H1 (cell line): ENCODE measurements around the gene SCGB1A1.
A peak's percentile ranks its signal among the peaks of the same experiment; 100 is the strongest.

ENCODE experiments used
- GABPA ChIP-seq: IDR thresholded peaks from 2 replicates; pipeline ENCODE4 v1.6.1; 2011; ENCODE audit warnings: mild to moderate bottlenecking, low read length, moderate library complexity, borderline replicate concordance; ENCODE audit not compliant: insufficient read depth
- HDAC2 ChIP-seq, 2 experiments: fragments of 300-600 bp in 1 of 2; sonication (generic) in 1 of 2; IDR thresholded peaks; 2 replicates each; pipeline ENCODE4 v1.6.1; 2011 to 2012; ENCODE audit warnings: low read depth in 2 of 2, low read length in 2 of 2, mild to moderate bottlenecking in 2 of 2, moderate library complexity in 2 of 2, borderline replicate concordance in 1 of 2, inconsistent platforms in 1 of 2
- TCF12 ChIP-seq: IDR thresholded peaks from 2 replicates; pipeline ENCODE4 v1.6.1; 2011; ENCODE audit warnings: low read depth, mild to moderate bottlenecking, low read length
- TF ChIP-seq, protein P1 (sequence below), 3 experiments: IDR thresholded peaks; 1 replicate in 2 of 3; 2 replicates in 1 of 3; pipeline versions ENCODE4 v1.5.1 to v1.6.1; 2011; ENCODE audit warnings: low read length in 3 of 3, mild to moderate bottlenecking in 3 of 3, inconsistent platforms in 2 of 3, low read depth in 1 of 3, moderate library complexity in 1 of 3; ENCODE audit not compliant: insufficient read depth in 1 of 3; ENCODE audit errors: control extremely low read depth in 1 of 3
- TF ChIP-seq, protein P2 (sequence below): IDR thresholded peaks from 2 replicates; pipeline ENCODE4 v1.6.1; 2012; ENCODE audit warnings: inconsistent platforms

DNA sequence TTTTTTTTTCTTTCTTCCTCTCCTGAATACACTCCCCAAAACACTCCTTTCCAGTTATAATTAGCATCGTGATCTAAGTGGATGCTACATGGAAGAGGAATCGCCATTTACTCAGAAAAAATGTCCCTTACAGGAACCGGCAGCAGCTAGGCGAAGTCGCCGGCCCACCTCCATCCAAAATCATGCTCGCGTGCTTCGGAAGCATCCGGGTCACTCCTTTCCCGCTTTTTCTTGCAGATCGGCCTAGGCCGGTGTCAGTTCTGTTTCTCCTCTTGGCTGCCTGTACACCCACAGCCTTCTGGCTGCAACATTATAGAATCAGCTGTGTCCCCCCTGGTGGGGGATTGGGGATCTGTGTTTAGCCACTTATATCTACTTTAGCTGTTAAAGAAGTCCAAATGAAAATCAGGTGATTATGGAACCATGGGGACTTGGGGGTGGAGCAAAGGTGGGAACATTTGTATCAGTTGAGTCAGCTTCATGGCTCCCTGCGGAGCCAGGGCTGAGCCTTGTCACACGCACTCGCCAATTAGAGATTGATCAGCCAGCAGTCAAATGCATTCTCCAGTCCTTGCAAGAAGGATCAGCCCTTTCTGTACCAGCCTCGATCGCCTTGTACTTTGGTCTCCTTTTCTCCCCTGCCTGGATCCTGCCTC, 45.2 kb upstream of the SCGB1A1 start:
- TF ChIP-seq, protein P1, sequence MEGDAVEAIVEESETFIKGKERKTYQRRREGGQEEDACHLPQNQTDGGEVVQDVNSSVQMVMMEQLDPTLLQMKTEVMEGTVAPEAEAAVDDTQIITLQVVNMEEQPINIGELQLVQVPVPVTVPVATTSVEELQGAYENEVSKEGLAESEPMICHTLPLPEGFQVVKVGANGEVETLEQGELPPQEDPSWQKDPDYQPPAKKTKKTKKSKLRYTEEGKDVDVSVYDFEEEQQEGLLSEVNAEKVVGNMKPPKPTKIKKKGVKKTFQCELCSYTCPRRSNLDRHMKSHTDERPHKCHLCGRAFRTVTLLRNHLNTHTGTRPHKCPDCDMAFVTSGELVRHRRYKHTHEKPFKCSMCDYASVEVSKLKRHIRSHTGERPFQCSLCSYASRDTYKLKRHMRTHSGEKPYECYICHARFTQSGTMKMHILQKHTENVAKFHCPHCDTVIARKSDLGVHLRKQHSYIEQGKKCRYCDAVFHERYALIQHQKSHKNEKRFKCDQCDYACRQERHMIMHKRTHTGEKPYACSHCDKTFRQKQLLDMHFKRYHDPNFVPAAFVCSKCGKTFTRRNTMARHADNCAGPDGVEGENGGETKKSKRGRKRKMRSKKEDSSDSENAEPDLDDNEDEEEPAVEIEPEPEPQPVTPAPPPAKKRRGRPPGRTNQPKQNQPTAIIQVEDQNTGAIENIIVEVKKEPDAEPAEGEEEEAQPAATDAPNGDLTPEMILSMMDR (IDR thresholded peaks at IDR 0.05; ENCODE audit: control extremely low read depth in 1 of 3, insufficient read depth in 1 of 3, low read depth in 1 of 3, low read length in 3 of 3): no peak
- no peak for TF ChIP-seq GABPA
- no peak for TF ChIP-seq TCF12
- TF ChIP-seq, protein P2, sequence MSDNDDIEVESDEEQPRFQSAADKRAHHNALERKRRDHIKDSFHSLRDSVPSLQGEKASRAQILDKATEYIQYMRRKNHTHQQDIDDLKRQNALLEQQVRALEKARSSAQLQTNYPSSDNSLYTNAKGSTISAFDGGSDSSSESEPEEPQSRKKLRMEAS: peak; percentile 63; the same call in 1 of the 2 replicates
- no peak for TF ChIP-seq HDAC2 (IDR thresholded peaks at IDR 0.05; ENCODE audit: borderline replicate concordance in 1 of 2, low read depth in 2 of 2, low read length in 2 of 2)
